ENCODE measurements around the gene ENPP6. TPM values are rescaled to one million over a fixed set of nuclear protein-coding genes. Genes with fewer than 3 reads are reported as not detected.

ENPP6 gene
- total RNA-seq, 4 donors from 2014 or later = 0.97 TPM; not detected in 3

DNA sequence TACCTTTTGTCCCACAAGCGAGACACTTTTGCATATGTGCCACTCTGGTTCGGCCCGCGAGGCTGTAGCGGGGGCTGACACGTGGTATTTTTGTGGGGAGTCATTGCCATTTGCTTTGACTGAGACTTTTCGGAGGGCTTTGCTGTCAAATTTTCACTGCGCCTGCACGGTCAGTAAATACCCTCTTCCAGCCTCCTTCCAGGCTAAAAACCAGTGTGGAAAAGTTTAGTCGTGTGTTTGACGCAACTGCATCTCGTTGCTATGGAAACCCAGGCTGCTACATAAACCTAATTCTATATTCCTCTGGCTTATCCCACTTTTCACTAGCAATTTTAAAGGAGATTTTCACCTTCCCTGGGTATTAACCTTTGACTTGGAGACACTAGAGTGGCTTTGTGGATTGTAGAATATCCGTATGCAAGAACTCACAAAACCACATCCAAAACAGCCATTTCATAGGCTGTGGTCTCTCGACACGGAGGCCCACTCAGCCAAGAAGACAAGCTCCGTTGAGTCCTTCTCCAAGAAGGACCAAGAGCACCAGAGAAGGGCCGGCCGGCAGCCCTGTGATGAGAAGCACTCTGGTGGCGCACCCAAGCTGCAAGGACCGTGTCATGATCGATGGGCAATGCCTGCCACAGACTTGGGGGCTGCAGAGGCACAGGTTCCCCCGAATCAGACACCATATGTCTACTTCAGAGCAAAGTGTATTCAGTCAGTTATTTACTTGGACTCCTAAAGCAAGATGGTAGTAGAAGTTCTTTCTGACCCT, 38.4 kb upstream of the ENPP6 start:
- TF ChIP-seq CTCF (IDR thresholded peaks at IDR 0.05) = no peak
- intact Hi-C loops (cut with DNase I; ENCODE audit: low total_unique reads) = no loop called here
- Histone ChIP-seq H3K36me3 (no peaks in the 10 kb centered on the region), H3K27ac (no peak overlapping the region), H3K9me3 (no peaks in the 10 kb centered on the region), H3K27me3 (no peaks in the 10 kb centered on the region), H3K4me1 (no peaks in the 10 kb centered on the region), H3K4me3 (no peak overlapping the region)
- no peak for DNase-seq

DNA sequence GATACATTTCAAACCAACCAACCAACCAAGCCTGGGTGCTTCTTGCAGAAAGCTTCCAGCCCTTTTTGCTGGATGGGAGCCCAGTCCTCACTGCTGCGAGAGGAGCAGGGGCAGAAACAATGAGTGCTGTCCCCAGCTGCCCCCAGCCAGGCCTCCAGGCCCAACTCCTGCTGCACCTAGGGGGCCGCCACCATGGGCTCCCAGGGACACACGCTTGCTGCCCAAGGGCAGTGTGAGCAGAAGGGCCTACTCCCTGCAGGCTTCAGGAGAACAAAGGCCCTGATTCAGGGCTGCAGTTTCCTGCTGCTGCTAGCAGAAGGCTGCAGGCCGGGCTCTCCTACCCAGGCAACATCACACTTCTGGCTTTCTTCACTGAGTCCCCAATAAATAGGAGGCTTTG, 37.7 kb upstream of the ENPP6 start:
- TF ChIP-seq POLR2A (IDR thresholded peaks at IDR 0.05) = no peak
- TF ChIP-seq CTCF (IDR thresholded peaks at IDR 0.05) = no peak
- no peak for DNase-seq
- no peak overlapping the region for H3K27ac ChIP-seq
- no peaks in the 10 kb centered on the region for H3K9me3 ChIP-seq
- intact Hi-C loops (cut with DNase I; ENCODE audit: low total_unique reads) = no loop called here
- no peak overlapping the region for H3K4me3 ChIP-seq
- no peaks in the 10 kb centered on the region for H3K27me3 ChIP-seq
- H3K4me1 ChIP-seq = no peaks in the 10 kb centered on the region
- no peaks in the 10 kb centered on the region for H3K36me3 ChIP-seq

- intact Hi-C loops (cut with DNase I; ENCODE audit: low total_unique reads) = no loop called here
- TF ChIP-seq POLR2A (IDR thresholded peaks at IDR 0.05) (no peak), CTCF (IDR thresholded peaks at IDR 0.05) (no peak)
- no peaks in the 10 kb centered on the region for H3K36me3 ChIP-seq
- H3K27ac ChIP-seq = no peak overlapping the region
- H3K27me3 ChIP-seq = no peaks in the 10 kb centered on the region
- DNase-seq = no peak
- H3K4me1 ChIP-seq = no peaks in the 10 kb centered on the region
- no peak overlapping the region for H3K4me3 ChIP-seq
- H3K9me3 ChIP-seq = no peaks in the 10 kb centered on the region
These were observed 35.4 kb upstream of the ENPP6 start for GRCh38 chr4:184253072-184253420.

DNA sequence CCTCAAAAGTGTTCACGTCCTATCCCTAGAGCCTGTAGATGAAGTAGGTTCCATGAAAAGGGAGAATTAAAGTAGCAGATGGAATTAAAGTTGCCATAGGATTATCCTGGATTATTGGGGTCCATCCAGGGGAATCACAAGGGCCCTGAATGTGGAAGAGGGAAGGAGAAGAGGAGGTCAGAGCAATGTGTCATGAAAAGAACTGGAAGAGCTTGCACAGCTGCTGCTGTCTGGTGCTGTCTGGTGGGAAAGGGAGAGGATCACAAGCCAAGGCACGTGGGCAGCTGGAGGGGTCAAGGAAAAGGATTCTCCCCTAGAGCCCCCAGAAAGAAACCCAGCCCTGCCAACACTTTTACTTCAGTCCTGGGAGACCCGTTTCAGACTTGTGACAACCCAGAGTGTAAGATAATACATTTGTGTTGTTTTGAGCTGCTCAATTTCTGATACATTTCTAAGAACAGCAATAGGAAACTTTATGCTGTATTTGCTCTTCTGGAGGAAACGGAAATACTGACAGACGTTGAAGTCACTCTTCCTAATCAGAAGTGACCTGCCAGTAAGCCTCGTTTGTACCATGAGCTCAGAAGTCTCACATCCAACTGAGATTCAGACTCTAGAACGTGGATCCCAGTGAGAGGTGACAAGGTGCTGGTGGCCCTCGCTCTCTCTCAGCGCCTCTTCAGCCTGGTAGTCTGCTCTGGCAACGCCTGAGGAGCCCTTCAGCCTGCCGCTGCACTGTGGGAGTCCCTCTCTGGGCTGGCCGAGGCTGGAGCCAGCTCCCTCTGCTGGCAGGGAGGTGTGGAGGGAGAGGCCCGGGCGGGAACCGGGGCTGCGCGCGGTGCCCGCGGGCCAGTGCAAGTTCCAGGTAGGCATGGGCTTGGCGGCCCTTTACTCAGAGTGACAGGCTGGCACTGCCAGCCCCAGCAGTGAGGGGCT, 34.7 kb upstream of the ENPP6 start:
- Histone ChIP-seq H3K9me3 (no peaks in the 10 kb centered on the region), H3K27me3 (no peaks in the 10 kb centered on the region), H3K27ac (no peak overlapping the region), H3K4me1 (no peaks in the 10 kb centered on the region), H3K36me3 (no peaks in the 10 kb centered on the region), H3K4me3 (no peak overlapping the region)
- TF ChIP-seq POLR2A (IDR thresholded peaks at IDR 0.05) (no peak), CTCF (IDR thresholded peaks at IDR 0.05) (no peak)
- no peak for DNase-seq
- intact Hi-C loops (cut with DNase I; ENCODE audit: low total_unique reads) = no loop called here

DNA sequence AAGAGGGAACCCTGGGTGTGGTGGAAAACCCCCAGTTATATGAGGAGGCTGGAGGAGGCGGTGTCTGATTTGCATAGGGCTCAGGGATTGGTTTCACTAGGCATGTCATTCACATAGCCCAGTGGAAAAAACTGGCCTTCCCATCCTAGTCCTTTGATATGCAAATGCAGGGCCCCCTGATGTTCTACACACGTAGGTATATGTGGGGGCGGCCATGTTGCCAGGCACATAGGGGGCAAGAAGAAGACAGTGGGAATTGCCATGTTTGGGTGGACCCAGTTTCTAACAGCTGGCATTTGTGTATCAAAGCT, 34.0 kb upstream of the ENPP6 start:
- DNase-seq = no peak
- H3K36me3 ChIP-seq = no peaks in the 10 kb centered on the region
- H3K27me3 ChIP-seq = no peaks in the 10 kb centered on the region
- intact Hi-C loops (cut with DNase I; ENCODE audit: low total_unique reads) = no loop called here
- H3K4me3 ChIP-seq = no peak overlapping the region
- H3K9me3 ChIP-seq = no peaks in the 10 kb centered on the region
- no peak overlapping the region for H3K27ac ChIP-seq
- no peak for TF ChIP-seq POLR2A (IDR thresholded peaks at IDR 0.05)
- TF ChIP-seq CTCF (IDR thresholded peaks at IDR 0.05) = no peak
- no peaks in the 10 kb centered on the region for H3K4me1 ChIP-seq

Data from uterus (tissue), 4 donors.